Anterior cingulate cortex (tissue), 58 donors: Measurements from ENCODE around the gene ESRRA.

Source experiments
- DNase-seq, 58 donors: peaks; one replicate each; lab custom pipeline; 2025; lab: John Stamatoyannopoulos, UW

ESRRA gene

GRCh38 chr11:64358536-64358906 is 53.2 kb downstream of the ESRRA start:
- DNase-seq = peak in 3 of 58 donors; percentile 54 to 60 (median 57)

- DNase-seq = peak in 45 of 58 donors; percentile 12 to 68 (median 45)
Measured at GRCh38 chr11:64358907-64359711, 53.8 kb downstream of the ESRRA start, which contains the start of gene RPS6KA4. TSS of gene RPS6KA4 (plus strand) at chr11:64359162. CDS start at chr11:64359236, 74 bp downstream.

- DNase-seq = peak in 30 of 58 donors; percentile 14 to 68 (median 39)
Measured at GRCh38 chr11:64359712-64360445, 54.6 kb downstream of the ESRRA start.

- no peak for DNase-seq
Measured at GRCh38 chr11:64360448-64360921, 55.2 kb downstream of the ESRRA start.

DNA sequence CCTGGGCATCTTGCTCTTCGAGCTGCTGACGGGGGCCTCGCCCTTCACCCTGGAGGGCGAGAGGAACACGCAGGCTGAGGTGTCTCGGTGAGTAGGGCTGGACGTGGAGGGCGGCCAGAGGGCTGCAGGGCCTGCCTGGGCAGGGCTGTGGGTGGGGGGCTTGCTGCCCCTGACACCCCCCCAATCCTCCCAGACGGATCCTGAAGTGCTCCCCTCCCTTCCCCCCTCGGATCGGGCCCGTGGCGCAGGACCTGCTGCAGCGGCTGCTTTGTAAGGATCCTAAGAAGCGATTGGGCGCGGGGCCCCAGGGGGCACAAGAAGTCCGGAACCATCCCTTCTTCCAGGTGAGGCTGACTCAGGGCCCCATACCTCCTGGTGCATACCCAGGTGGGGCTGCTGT is 56.3 kb downstream of the ESRRA start:
- DNase-seq = no peak

GRCh38 chr11:64362339-64362738 is 57.0 kb downstream of the ESRRA start:
- no peak for DNase-seq

DNA sequence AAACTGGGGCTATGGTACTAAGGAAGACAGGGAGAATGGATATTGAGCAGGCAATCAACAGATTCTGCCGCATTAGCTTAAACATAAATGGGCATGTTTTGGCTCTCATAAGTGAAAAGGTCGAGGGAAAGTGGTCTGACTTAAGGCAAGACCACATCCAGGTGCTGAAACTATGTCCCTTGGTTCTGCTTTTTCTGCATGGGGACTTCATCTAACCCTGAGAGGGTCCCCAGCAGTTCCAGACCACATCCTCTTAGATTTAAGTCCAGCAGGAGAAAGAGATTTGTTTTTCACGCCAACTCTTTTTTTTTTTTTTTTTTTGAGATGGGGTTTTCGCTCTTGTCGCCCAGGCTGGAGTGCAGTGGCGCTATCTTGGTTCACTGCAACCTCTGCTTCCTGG is 59.1 kb downstream of the ESRRA start:
- DNase-seq = no peak

GRCh38 chr11:64364911-64365310 is 59.6 kb downstream of the ESRRA start:
- DNase-seq = no peak
